Ovary (tissue), 9 donors: Measurements from ENCODE around the gene DAP. TPM values are rescaled to one million over a fixed set of nuclear protein-coding genes. Genes with fewer than 3 reads are reported as not detected.

Experiments used
- DNase-seq, 5 donors: peaks; one replicate each; pipeline ENCODE4 v3.0.0-alpha.2; 2019 to 2020
- H3K27ac ChIP-seq, 2 donors: fragments of 200-600 bp; one replicate each; pipeline versions ENCODE4 v1.5.1 to v1.8.0; 2019 to 2022
- H3K27me3 ChIP-seq: fragments of 200-600 bp; one replicate; pipeline ENCODE4 v1.8.0; 2022
- H3K36me3 ChIP-seq: fragments of 200-600 bp; sonication (generic); one replicate; pipeline ENCODE4 v1.5.1; 2019
- H3K4me1 ChIP-seq: one replicate; pipeline ENCODE4 v1.8.1; 2013; ENCODE audit warnings: mild to moderate bottlenecking, moderate library complexity; ENCODE audit not compliant: insufficient read depth
- H3K4me3 ChIP-seq: fragments of 200-600 bp; sonication (generic); one replicate; pipeline ENCODE4 v1.5.1; 2017
- H3K9me3 ChIP-seq, 2 donors: fragments of 200-600 bp in 1 of 2; sonication (generic) in 1 of 2; one replicate each; pipeline versions ENCODE4 v1.5.1 to v1.8.1; 2013 to 2019; ENCODE audit warnings: mild to moderate bottlenecking in 1 of 2, moderate library complexity in 1 of 2
- CTCF ChIP-seq, 3 donors: fragments of 450-650 bp in 2 of 3; fragments of 200-600 bp in 1 of 3; IDR thresholded peaks; one replicate each; pipeline versions ENCODE4 v1.5.1 to v1.8.0; 2016 to 2022; ENCODE audit warnings: antibody characterized with exemption in 3 of 3, mild to moderate bottlenecking in 1 of 3
- EP300 ChIP-seq: sonication (generic); formaldehyde crosslinking; IDR thresholded peaks from one replicate; pipeline ENCODE4 v1.6.1; 2017; ENCODE audit warnings: antibody characterized with exemption
- POLR2A ChIP-seq: fragments of 450-650 bp; IDR thresholded peaks from one replicate; pipeline ENCODE4 v1.6.1; 2017; ENCODE audit warnings: antibody characterized with exemption, mild to moderate bottlenecking, moderate library complexity
- WGBS, 3 donors: extraction: QIAGEN DNeasy Blood & Tissue Kit in 1 of 3; methylation state at CpG; one replicate each; pipeline versions ENCODE4 v1.1.5 to v1.1.7; 2013 to 2017; 5-methylcytosine and 5-hydroxymethylcytosine counted together
- intact Hi-C, 4 donors: fragments of 100-400 bp; cut with DNase I; formaldehyde crosslinking; loops; one replicate each; pipeline versions ENCODE4 v1.11.0 to v1.15.1; 2022 to 2023
- polyA plus RNA-seq, 2 donors: library from polyadenylated mRNA; stranded (reverse); fragments of 200-250 nt in 1 of 2; fragments of 350-450 nt in 1 of 2; fragmentation: Illumina TruSeq in 1 of 2; extraction: RNeasy Lipid Tissue Mini Kit (QIAGEN cat#74804) in 1 of 2; gene quantifications; one replicate each; pipeline ENCODE4 v1.2.3, GENCODE V29; 2013 to 2014
- total RNA-seq, 7 donors: library from RNA; depleted of rRNA in 2 of 7; stranded (reverse); fragments of >200 nt in 2 of 7; fragmentation: NEBNext Ultra II Directional in 3 of 7; extraction: Animal tissue kit (Norgen Biotek cat#: 25700) in 3 of 7; gene quantifications; one replicate each; pipeline versions ENCODE4 v1.1.0 to v1.2.4, GENCODE V29; 2016 to 2023
- donor health status: DM: no; HTN: no; CAD: no; lungs with moderate emphysema.
- donor health status: DM: no; HTN: no; CAD: no.
- donor health status: Bipolar disorder and iron deficiency.
- donor health status: DM: yes; HTN: yes; CAD: no.
- donor health status: DM: no; HTN: no; CAD: no.
- donor health status: DM: yes; HTN: yes; CAD: no.

Gene DAP
- total and polyA plus RNA-seq, 9 donors, result 32.0 to 159 (median 88.5) TPM

GRCh38 chr5:10691826-10692785 is 68.9 kb downstream of the DAP start:
- no peak overlapping the region for H3K4me3 ChIP-seq
- no peaks in the 10 kb centered on the region for H3K27me3 ChIP-seq
- no peaks in the 10 kb centered on the region for H3K36me3 ChIP-seq
- intact Hi-C loops, result loop anchor here in 1 of 4 donors (10.0 kb wide), 1 partner anchor 813 kb away; no protein-coding TSS in a partner anchor
- WGBS, 3 donors, result 78 to 84% (median 82%) methylated on average over 16 of the region's 16 CpGs
- H3K4me1 ChIP-seq, result no peaks in the 10 kb centered on the region
- no peaks in the 10 kb centered on the region for H3K9me3 ChIP-seq
- no peak for DNase-seq
- H3K27ac ChIP-seq, result no peak overlapping the region
- no peak for TF ChIP-seq EP300
- no peak for TF ChIP-seq POLR2A
- no peak for TF ChIP-seq CTCF (IDR thresholded peaks at IDR 0.05)

- no peak overlapping the region for H3K27ac ChIP-seq
- intact Hi-C loops, result loop anchor here in 1 of 4 donors (10.0 kb wide), 1 partner anchor 814 kb away; no protein-coding TSS in a partner anchor
- TF ChIP-seq EP300 (no peak), POLR2A (no peak), CTCF (IDR thresholded peaks at IDR 0.05) (no peak)
- no peak overlapping the region for H3K4me3 ChIP-seq
- no peaks in the 10 kb centered on the region for H3K4me1 ChIP-seq
- no peaks in the 10 kb centered on the region for H3K27me3 ChIP-seq
- WGBS, 3 donors, result 82 to 89% (median 83%) methylated on average over 14 of the region's 14 CpGs
- H3K9me3 ChIP-seq, result no peaks in the 10 kb centered on the region
- H3K36me3 ChIP-seq, result no peaks in the 10 kb centered on the region
- DNase-seq, result no peak
Observed at GRCh38 chr5:10690460-10691440, 70.3 kb downstream of the DAP start.

DNA sequence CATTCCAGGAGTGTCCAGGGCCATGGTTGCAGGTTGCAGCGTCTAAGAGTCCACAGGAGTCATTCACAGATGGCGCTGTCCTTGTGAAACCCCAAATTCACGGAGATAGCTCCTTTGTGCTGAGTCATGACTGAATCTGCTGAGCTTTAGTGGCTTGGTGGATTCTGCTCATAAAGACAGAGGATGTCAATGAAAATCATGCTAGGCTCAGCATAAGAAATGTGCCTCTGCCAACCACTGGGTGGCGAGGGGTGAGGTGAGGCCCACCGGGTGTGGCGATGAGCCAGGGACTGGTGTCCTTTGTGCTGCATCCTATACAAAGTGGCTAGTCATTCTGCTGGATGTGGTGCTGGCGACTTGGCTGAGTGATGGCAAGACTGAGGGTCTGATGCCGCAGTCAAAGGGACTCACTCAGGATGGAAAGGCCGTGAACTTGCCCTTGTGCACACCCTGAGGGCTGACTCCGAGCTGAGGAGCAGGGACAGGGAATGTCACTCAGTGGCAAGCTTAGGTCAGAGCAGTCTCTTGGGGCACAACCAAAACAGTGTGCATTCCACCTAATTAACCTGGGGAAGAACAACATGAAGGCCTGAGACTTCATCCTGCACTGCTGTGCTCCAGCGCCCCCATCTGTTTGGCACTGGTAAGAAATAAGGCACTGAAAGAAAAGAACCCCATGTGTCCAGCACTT is 71.5 kb downstream of the DAP start:
- 85 to 90% (median 88%) methylated on average over 11 of the region's 11 CpGs for WGBS, 3 donors
- Histone ChIP-seq H3K4me1 (no peaks in the 10 kb centered on the region), H3K9me3 (no peaks in the 10 kb centered on the region), H3K4me3 (no peak overlapping the region), H3K27me3 (no peaks in the 10 kb centered on the region), H3K27ac (no peak overlapping the region), H3K36me3 (no peaks in the 10 kb centered on the region)
- TF ChIP-seq EP300 (no peak), POLR2A (no peak), CTCF (IDR thresholded peaks at IDR 0.05) (no peak)
- intact Hi-C loops, result loop anchor here in 1 of 4 donors (10.0 kb wide), 1 partner anchor 815 kb away; no protein-coding TSS in a partner anchor
- DNase-seq, result no peak
